Pancreas (tissue), 10 donors: Measurements from ENCODE around the gene SND1. TPM values are rescaled to one million over a fixed set of nuclear protein-coding genes. Genes with fewer than 3 reads are reported as not detected.

ENCODE experiments used
- ATAC-seq, 4 donors: fragments of 200-7000 bp; cut with Tn5 transposase; one replicate each; pipeline versions ENCODE4 v1.8.0 to v1.9.1; 2020; ENCODE audit warnings: mild to moderate bottlenecking in 4 of 4, moderate library complexity in 4 of 4
- DNase-seq, 6 donors: peaks; one replicate each; pipeline ENCODE4 v3.0.0-alpha.2; 2020
- FAIRE-seq: peaks from 2 replicates; lab custom pipeline; 2012; peaks lifted over from hg19 to GRCh38; lab: Jason Lieb, UNC
- H3K27ac ChIP-seq, 4 donors: fragments of 200-600 bp; sonication (generic); 1 replicate in 3 of 4; 2 replicates in 1 of 4; pipeline versions ENCODE4 v1.5.0 to v1.8.0; 2020
- H3K27me3 ChIP-seq, 4 donors: fragments of 200-600 bp; one replicate each; pipeline ENCODE4 v1.8.0; 2021
- H3K36me3 ChIP-seq, 3 donors: fragments of 200-600 bp; sonication (generic) in 1 of 3; one replicate each; pipeline versions ENCODE4 v1.5.0 to v1.8.0; 2020 to 2021
- H3K4me1 ChIP-seq, 3 donors: fragments of 200-600 bp; one replicate each; pipeline ENCODE4 v1.8.0; 2021
- H3K4me3 ChIP-seq, 4 donors: fragments of 200-600 bp; sonication (generic) in 2 of 4; one replicate each; pipeline versions ENCODE4 v1.5.0 to v1.8.0; 2020 to 2021
- H3K9me3 ChIP-seq, 4 donors: fragments of 200-600 bp; one replicate each; pipeline ENCODE4 v1.8.0; 2021
- WGBS, 2 donors: extraction: QIAGEN DNeasy Blood & Tissue Kit; methylation state at CpG; one replicate each; pipeline ENCODE4 v1.1.7; 2013; 5-methylcytosine and 5-hydroxymethylcytosine counted together
- intact Hi-C, 3 donors: fragments of 100-400 bp; cut with DNase I; formaldehyde crosslinking; loops; one replicate each; pipeline versions ENCODE4 v1.11.1 to v1.14.2; 2022
- polyA plus RNA-seq, 2 donors: library from polyadenylated mRNA; stranded (reverse); fragments of 200-250 nt; gene quantifications; one replicate each; pipeline ENCODE4 v1.2.3, GENCODE V29; 2013
- total RNA-seq, 6 donors: library from RNA; stranded (reverse); fragmentation: NEBNext Ultra II Directional in 4 of 6; extraction: Animal tissue kit (Norgen Biotek cat#: 25700) in 4 of 6; gene quantifications; one replicate each; pipeline versions ENCODE4 v1.2.1 to v1.2.4, GENCODE V29; 2021 to 2023
- TF ChIP-seq, protein P1 (sequence below), 4 donors: fragments of 200-600 bp; sonication (generic) in 3 of 4; IDR thresholded peaks; one replicate each; pipeline versions ENCODE4 v1.5.0 to v1.8.0; 2021; ENCODE audit warnings: antibody characterized with exemption in 4 of 4
- donor health status: healthy with polysubstance abuse.
- donor health status: DM: no; HTN: no; CAD: no; lungs with moderate emphysema.
- donor health status: DM: no; HTN: no; CAD: no.
- donor health status: control.
- donor health status: control.
- donor health status: Bipolar disorder and iron deficiency.
- donor health status: DM: yes; HTN: yes; CAD: no.
- donor health status: DM: no; HTN: no; CAD: no.
- donor health status: DM: no; HTN: no; CAD: no.
- donor health status: DM: yes; HTN: yes; CAD: no.

The SND1 gene
- total and polyA plus RNA-seq, 8 donors: 84.1 to 308 (median 225) TPM

DNA sequence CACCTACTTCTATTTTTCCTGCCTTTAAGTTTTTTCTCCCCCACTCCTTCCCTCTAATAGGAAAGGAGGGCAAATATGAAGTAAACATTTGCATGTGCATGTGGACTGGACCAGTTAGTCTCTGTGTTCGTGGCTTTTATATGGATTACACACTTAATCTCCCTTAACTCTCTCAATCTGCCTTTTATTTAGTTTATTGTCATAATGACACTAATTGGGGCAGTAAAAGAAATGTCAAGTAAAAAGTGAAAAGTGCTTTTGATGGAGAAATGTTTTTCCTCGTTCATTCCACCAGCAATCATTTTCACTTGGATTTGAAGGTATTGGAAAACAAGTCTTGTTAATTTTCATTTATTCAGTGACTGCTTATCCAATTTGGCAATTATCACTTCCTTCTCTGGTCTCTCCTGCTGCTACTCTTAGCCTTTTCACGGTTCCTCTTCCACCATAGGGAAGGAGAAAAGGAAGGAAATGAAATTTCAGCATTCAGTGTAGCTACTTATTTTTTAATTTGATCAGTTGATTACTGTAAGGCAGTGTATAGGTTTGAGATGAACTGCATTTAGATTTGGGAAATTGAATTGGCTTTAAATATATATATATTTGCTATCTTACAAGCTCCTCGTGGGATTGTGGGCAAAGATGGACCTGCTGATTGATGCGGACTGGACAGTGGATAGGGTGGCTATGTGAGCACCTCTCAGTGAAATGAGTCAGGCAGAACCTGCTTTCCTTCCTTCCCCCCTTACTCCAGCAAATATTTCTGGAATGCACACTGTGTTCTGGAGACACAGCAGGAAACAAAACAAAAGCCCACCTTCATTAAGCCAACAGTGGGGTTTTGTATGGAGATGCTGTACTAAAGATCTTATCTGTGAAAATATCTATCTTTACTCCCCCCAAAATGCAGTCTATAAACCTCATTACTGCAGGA, 301.7 kb downstream of the SND1 start:
- no peak overlapping the region for H3K4me3 ChIP-seq
- 79 to 84% methylated on average over 5 of the region's 5 CpGs for WGBS, 2 donors
- intact Hi-C loops: no loop called here
- no peaks in the 10 kb centered on the region for H3K4me1 ChIP-seq
- no peak for FAIRE-seq
- H3K36me3 ChIP-seq: no peaks in the 10 kb centered on the region
- TF ChIP-seq, protein P1, sequence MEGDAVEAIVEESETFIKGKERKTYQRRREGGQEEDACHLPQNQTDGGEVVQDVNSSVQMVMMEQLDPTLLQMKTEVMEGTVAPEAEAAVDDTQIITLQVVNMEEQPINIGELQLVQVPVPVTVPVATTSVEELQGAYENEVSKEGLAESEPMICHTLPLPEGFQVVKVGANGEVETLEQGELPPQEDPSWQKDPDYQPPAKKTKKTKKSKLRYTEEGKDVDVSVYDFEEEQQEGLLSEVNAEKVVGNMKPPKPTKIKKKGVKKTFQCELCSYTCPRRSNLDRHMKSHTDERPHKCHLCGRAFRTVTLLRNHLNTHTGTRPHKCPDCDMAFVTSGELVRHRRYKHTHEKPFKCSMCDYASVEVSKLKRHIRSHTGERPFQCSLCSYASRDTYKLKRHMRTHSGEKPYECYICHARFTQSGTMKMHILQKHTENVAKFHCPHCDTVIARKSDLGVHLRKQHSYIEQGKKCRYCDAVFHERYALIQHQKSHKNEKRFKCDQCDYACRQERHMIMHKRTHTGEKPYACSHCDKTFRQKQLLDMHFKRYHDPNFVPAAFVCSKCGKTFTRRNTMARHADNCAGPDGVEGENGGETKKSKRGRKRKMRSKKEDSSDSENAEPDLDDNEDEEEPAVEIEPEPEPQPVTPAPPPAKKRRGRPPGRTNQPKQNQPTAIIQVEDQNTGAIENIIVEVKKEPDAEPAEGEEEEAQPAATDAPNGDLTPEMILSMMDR (IDR thresholded peaks at IDR 0.05): no peak
- DNase-seq: no peak
- H3K27ac ChIP-seq: no peak overlapping the region
- no peaks in the 10 kb centered on the region for H3K27me3 ChIP-seq
- H3K9me3 ChIP-seq: no peaks in the 10 kb centered on the region
- no peak for ATAC-seq

GRCh38 chr7:127954357-127954748, 302.4 kb downstream of the SND1 start:
- WGBS, 2 donors: 59 to 60% methylated on average over 2 of the region's 2 CpGs
- FAIRE-seq (no peak), ATAC-seq (no peak), DNase-seq (no peak)
- Histone ChIP-seq H3K9me3 (no peaks in the 10 kb centered on the region), H3K27me3 (no peaks in the 10 kb centered on the region), H3K27ac (no peak overlapping the region), H3K4me3 (no peak overlapping the region), H3K36me3 (no peaks in the 10 kb centered on the region), H3K4me1 (no peaks in the 10 kb centered on the region)
- TF ChIP-seq, protein P1 (IDR thresholded peaks at IDR 0.05): no peak
- intact Hi-C loops: no loop called here

- no peak overlapping the region for H3K4me3 ChIP-seq
- H3K4me1 ChIP-seq: no peaks in the 10 kb centered on the region
- FAIRE-seq (no peak), ATAC-seq (no peak), DNase-seq (no peak)
- H3K27me3 ChIP-seq: no peaks in the 10 kb centered on the region
- no peaks in the 10 kb centered on the region for H3K36me3 ChIP-seq
- TF ChIP-seq, protein P1 (IDR thresholded peaks at IDR 0.05): no peak
- intact Hi-C loops: no loop called here
- 86 to 91% methylated on average over 7 of the region's 7 CpGs for WGBS, 2 donors
- H3K9me3 ChIP-seq: no peaks in the 10 kb centered on the region
- no peak overlapping the region for H3K27ac ChIP-seq
Observed at GRCh38 chr7:127955051-127955531, 303.1 kb downstream of the SND1 start.

- H3K36me3 ChIP-seq: no peaks in the 10 kb centered on the region
- H3K9me3 ChIP-seq: no peaks in the 10 kb centered on the region
- H3K27me3 ChIP-seq: no peaks in the 10 kb centered on the region
- DNase-seq (no peak), FAIRE-seq (no peak), ATAC-seq (no peak)
- H3K4me1 ChIP-seq: no peaks in the 10 kb centered on the region
- H3K27ac ChIP-seq: no peak overlapping the region
- intact Hi-C loops: no loop called here
- 78 to 85% methylated on average over 5 of the region's 5 CpGs for WGBS, 2 donors
- TF ChIP-seq, protein P1 (IDR thresholded peaks at IDR 0.05): no peak
- no peak overlapping the region for H3K4me3 ChIP-seq
Observed at GRCh38 chr7:127957886-127958285, 305.9 kb downstream of the SND1 start.

- Histone ChIP-seq H3K4me1 (no peaks in the 10 kb centered on the region), H3K9me3 (no peaks in the 10 kb centered on the region), H3K4me3 (no peak overlapping the region), H3K36me3 (no peaks in the 10 kb centered on the region), H3K27me3 (no peaks in the 10 kb centered on the region), H3K27ac (no peak overlapping the region)
- 85 to 89% methylated on average over 4 of the region's 4 CpGs for WGBS, 2 donors
- intact Hi-C loops: no loop called here
- ATAC-seq (no peak), DNase-seq (no peak), FAIRE-seq (no peak)
- TF ChIP-seq, protein P1 (IDR thresholded peaks at IDR 0.05): no peak
Observed at GRCh38 chr7:127959770-127960169, 307.8 kb downstream of the SND1 start.
